ENCODE measurements around the gene RACK1.

DNA sequence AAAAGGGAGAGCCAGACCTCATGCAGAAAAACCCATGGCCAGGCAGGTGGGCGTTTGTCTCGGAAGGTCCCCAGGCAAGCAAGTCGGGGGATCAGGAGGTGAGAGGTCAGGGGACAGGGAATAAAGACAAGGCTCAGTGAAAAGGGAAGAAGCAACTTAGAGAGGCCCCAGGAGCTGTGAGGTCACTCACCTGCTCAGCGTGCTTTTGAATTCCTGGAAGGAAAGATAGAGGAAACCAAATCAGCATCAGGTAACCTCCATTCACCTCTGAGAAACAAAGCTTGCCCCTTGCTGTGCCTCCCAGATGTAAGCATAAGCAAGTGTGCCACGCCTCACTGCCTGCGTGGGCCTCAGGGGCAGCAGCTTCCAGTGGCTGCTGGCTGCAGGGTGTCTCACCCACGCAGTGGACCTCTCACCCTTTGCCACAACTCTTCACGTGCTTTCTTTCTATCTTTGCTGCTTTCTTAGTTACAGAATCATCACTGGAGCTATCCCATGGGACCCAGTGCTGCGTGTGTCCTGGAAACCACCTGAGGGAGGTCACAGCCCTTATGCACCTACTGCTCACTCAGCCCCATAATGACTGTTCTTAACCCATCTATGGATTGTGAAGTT, 44.7 kb downstream of the RACK1 start:
- TF ChIP-seq, protein P1, sequence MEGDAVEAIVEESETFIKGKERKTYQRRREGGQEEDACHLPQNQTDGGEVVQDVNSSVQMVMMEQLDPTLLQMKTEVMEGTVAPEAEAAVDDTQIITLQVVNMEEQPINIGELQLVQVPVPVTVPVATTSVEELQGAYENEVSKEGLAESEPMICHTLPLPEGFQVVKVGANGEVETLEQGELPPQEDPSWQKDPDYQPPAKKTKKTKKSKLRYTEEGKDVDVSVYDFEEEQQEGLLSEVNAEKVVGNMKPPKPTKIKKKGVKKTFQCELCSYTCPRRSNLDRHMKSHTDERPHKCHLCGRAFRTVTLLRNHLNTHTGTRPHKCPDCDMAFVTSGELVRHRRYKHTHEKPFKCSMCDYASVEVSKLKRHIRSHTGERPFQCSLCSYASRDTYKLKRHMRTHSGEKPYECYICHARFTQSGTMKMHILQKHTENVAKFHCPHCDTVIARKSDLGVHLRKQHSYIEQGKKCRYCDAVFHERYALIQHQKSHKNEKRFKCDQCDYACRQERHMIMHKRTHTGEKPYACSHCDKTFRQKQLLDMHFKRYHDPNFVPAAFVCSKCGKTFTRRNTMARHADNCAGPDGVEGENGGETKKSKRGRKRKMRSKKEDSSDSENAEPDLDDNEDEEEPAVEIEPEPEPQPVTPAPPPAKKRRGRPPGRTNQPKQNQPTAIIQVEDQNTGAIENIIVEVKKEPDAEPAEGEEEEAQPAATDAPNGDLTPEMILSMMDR (IDR thresholded peaks at IDR 0.05; ENCODE audit: low read depth, low read length), result no peak
- no peak for TF ChIP-seq EZH2phosphoT487 (IDR thresholded peaks at IDR 0.05; ENCODE audit: low read depth)

Data from OCI-LY3 (cell line).